H7 (cell line): ENCODE measurements around the gene BEND7. TPM values are rescaled to one million over a fixed set of nuclear protein-coding genes. Genes with fewer than 3 reads are reported as not detected.

ENCODE experiments used
- DNase-seq: peaks from one replicate; pipeline ENCODE4 v3.0.0; 2012
- H3K27me3 ChIP-seq: 2 replicates; pipeline ENCODE4 v1.6.0; 2011; ENCODE audit warnings: mild to moderate bottlenecking, low read length; ENCODE audit not compliant: control insufficient read depth, insufficient read depth
- H3K36me3 ChIP-seq: replicated peaks from 2 replicates; pipeline ENCODE4 v1.5.1; 2011; ENCODE audit warnings: low read length; ENCODE audit not compliant: control insufficient read depth, insufficient read depth
- H3K4me3 ChIP-seq: 2 replicates; pipeline ENCODE4 v1.5.1; 2011; ENCODE audit warnings: low read depth, mild to moderate bottlenecking, control low read depth, low read length, moderate library complexity; ENCODE audit not compliant: insufficient read depth
- total RNA-seq: library from RNA; depleted of rRNA; stranded (reverse); fragments of >200 nt; shearing (Covaris generic); gene quantifications from 2 replicates; pipeline ENCODE4 v1.2.3, GENCODE V29; 2014

BEND7 gene
- total RNA-seq, 1 experiment from 2014 or later = 2.7 TPM

- Histone ChIP-seq H3K36me3 (no peaks in the 10 kb centered on the region), H3K27me3 (peaks cover 25% of the 10 kb centered on the region), H3K4me3 (peak overlapping the region; percentile 43; the same call in 1 of the 2 replicates)
- DNase-seq = no peak
Observed at GRCh38 chr10:13529714-13529973, 830 bp upstream of the BEND7 start.

- H3K27me3 ChIP-seq = peaks cover 25% of the 10 kb centered on the region
- DNase-seq = peak; percentile 82
Observed at GRCh38 chr10:13528123-13528874, 515 bp downstream of the BEND7 start.

GRCh38 chr10:13527864-13528122 is 1.0 kb downstream of the BEND7 start:
- no peaks in the 10 kb centered on the region for H3K36me3 ChIP-seq
- H3K4me3 ChIP-seq = peak overlapping the region; percentile 49
- no peak for DNase-seq
- peaks cover 25% of the 10 kb centered on the region for H3K27me3 ChIP-seq

More at GRCh38 chr10:13528123-13528874, 515 bp downstream of the BEND7 start:
- H3K4me3 ChIP-seq = peak overlapping the region; percentile 49
- H3K36me3 ChIP-seq = no peaks in the 10 kb centered on the region

- Histone ChIP-seq H3K4me3 (no peak overlapping the region; the same call in 1 of the 2 replicates), H3K27me3 (peaks cover 25% of the 10 kb centered on the region), H3K36me3 (no peaks in the 10 kb centered on the region)
- no peak for DNase-seq
Observed at GRCh38 chr10:13526948-13527863, 1.6 kb downstream of the BEND7 start.

- Histone ChIP-seq H3K36me3 (no peaks in the 10 kb centered on the region), H3K4me3 (no peak overlapping the region), H3K27me3 (peaks cover 25% of the 10 kb centered on the region)
- DNase-seq = no peak
Observed at GRCh38 chr10:13525663-13526062, 3.2 kb downstream of the BEND7 start.

- no peak for DNase-seq
- Histone ChIP-seq H3K36me3 (no peaks in the 10 kb centered on the region), H3K4me3 (no peak overlapping the region), H3K27me3 (no peaks in the 10 kb centered on the region)
Observed at GRCh38 chr10:13521026-13521425, 7.8 kb downstream of the BEND7 start.

GRCh38 chr10:13520194-13520593 is 8.6 kb downstream of the BEND7 start:
- DNase-seq = peak; percentile 45
- Histone ChIP-seq H3K27me3 (no peaks in the 10 kb centered on the region), H3K4me3 (no peak overlapping the region)

GRCh38 chr10:13518076-13518692 is 10.6 kb downstream of the BEND7 start:
- no peaks in the 10 kb centered on the region for H3K36me3 ChIP-seq
- no peak overlapping the region for H3K4me3 ChIP-seq
- DNase-seq = peak; percentile 91
- H3K27me3 ChIP-seq = no peaks in the 10 kb centered on the region

More at GRCh38 chr10:13520194-13520593, 8.6 kb downstream of the BEND7 start:
- H3K36me3 ChIP-seq = no peaks in the 10 kb centered on the region

- Histone ChIP-seq H3K36me3 (no peaks in the 10 kb centered on the region), H3K27me3 (no peaks in the 10 kb centered on the region), H3K4me3 (no peak overlapping the region)
- no peak for DNase-seq
Observed at GRCh38 chr10:13517675-13518074, 11.1 kb downstream of the BEND7 start.

- Histone ChIP-seq H3K4me3 (no peak overlapping the region), H3K36me3 (no peaks in the 10 kb centered on the region), H3K27me3 (no peaks in the 10 kb centered on the region)
- no peak for DNase-seq
Observed at GRCh38 chr10:13516176-13516575, 12.6 kb downstream of the BEND7 start.

- H3K4me3 ChIP-seq = no peak overlapping the region
- no peaks in the 10 kb centered on the region for H3K27me3 ChIP-seq
- H3K36me3 ChIP-seq = no peaks in the 10 kb centered on the region
- no peak for DNase-seq
Observed at GRCh38 chr10:13515467-13515866, 13.3 kb downstream of the BEND7 start.

- H3K36me3 ChIP-seq = no peaks in the 10 kb centered on the region
- H3K4me3 ChIP-seq = no peak overlapping the region
- H3K27me3 ChIP-seq = no peaks in the 10 kb centered on the region
- no peak for DNase-seq
Observed at GRCh38 chr10:13514296-13514695, 14.5 kb downstream of the BEND7 start.

- H3K36me3 ChIP-seq = no peaks in the 10 kb centered on the region
Observed at GRCh38 chr10:13512564-13512963, 16.2 kb downstream of the BEND7 start.

GRCh38 chr10:13511409-13511808 is 17.4 kb downstream of the BEND7 start:
- H3K4me3 ChIP-seq = no peak overlapping the region
- no peaks in the 10 kb centered on the region for H3K36me3 ChIP-seq
- H3K27me3 ChIP-seq = no peaks in the 10 kb centered on the region
- DNase-seq = no peak

More at GRCh38 chr10:13512564-13512963, 16.2 kb downstream of the BEND7 start:
- Histone ChIP-seq H3K4me3 (no peak overlapping the region), H3K27me3 (no peaks in the 10 kb centered on the region)
- no peak for DNase-seq
